Activated CD4-positive, alpha-beta T cell treated with anti-CD3 and anti-CD28 coated beads for 36 hours (primary cell): ENCODE results near the gene ABCB9. TPM values are rescaled to one million over a fixed set of nuclear protein-coding genes. Genes with fewer than 3 reads are reported as not detected.
A peak's percentile ranks its signal among the peaks of the same experiment; 100 is the strongest.

Source experiments
- ATAC-seq: fragments of 200-7000 bp; cut with Tn5 transposase; one replicate; pipeline ENCODE4 v1.10.0; 2021; ENCODE audit warnings: mild to moderate bottlenecking, moderate library complexity
- CTCF ChIA-PET: fragments of 350-600 bp; sonication (Branson Sonifier 250); formaldehyde crosslinking; loops from one replicate; lab custom pipeline; 2021; ENCODE audit warnings: antibody characterized with exemption; lab: Charles Lee
- POLR2A ChIA-PET: fragments of 350-600 bp; sonication (Branson Sonifier 250); formaldehyde crosslinking; loops from one replicate; lab custom pipeline; 2021; ENCODE audit warnings: antibody characterized with exemption, inconsistent platforms; lab: Charles Lee
- DNase-seq: peaks from one replicate; pipeline ENCODE4 v3.0.0-alpha.2; 2020
- H3K27ac Mint-ChIP-seq: one replicate; pipeline ENCODE4 v1.8.0; 2021; ENCODE audit warnings: mixed read lengths
- H3K27me3 Mint-ChIP-seq: one replicate; pipeline ENCODE4 v1.8.0; 2021; ENCODE audit warnings: mixed read lengths
- H3K36me3 Mint-ChIP-seq: one replicate; pipeline ENCODE4 v1.8.0; 2021; ENCODE audit warnings: low read depth, mixed read lengths
- H3K4me1 Mint-ChIP-seq: one replicate; pipeline ENCODE4 v1.8.0; 2021; ENCODE audit warnings: mixed read lengths
- H3K4me3 Mint-ChIP-seq: one replicate; pipeline ENCODE4 v1.8.0; 2021; ENCODE audit warnings: mild to moderate bottlenecking, moderate library complexity, mixed read lengths
- H3K9me3 Mint-ChIP-seq: one replicate; pipeline ENCODE4 v1.8.0; 2021; ENCODE audit warnings: low read depth, mixed read lengths
- intact Hi-C, 2 experiments: fragments of 100-400 bp; cut with DNase I in 1 of 2; cut with micrococcal nuclease in 1 of 2; formaldehyde crosslinking; loops; one replicate each; pipeline versions ENCODE4 v1.14.2 to v1.15.1; 2022 to 2024; cut with DNase I, micrococcal nuclease
- total RNA-seq, 2 experiments: library from RNA; stranded (reverse); gene quantifications; one replicate each; pipeline ENCODE4 v1.2.3, GENCODE V29; 2021

Gene ABCB9
- total RNA-seq, 2 experiments from 2014 or later = 3.8 to 6.3 TPM

DNA sequence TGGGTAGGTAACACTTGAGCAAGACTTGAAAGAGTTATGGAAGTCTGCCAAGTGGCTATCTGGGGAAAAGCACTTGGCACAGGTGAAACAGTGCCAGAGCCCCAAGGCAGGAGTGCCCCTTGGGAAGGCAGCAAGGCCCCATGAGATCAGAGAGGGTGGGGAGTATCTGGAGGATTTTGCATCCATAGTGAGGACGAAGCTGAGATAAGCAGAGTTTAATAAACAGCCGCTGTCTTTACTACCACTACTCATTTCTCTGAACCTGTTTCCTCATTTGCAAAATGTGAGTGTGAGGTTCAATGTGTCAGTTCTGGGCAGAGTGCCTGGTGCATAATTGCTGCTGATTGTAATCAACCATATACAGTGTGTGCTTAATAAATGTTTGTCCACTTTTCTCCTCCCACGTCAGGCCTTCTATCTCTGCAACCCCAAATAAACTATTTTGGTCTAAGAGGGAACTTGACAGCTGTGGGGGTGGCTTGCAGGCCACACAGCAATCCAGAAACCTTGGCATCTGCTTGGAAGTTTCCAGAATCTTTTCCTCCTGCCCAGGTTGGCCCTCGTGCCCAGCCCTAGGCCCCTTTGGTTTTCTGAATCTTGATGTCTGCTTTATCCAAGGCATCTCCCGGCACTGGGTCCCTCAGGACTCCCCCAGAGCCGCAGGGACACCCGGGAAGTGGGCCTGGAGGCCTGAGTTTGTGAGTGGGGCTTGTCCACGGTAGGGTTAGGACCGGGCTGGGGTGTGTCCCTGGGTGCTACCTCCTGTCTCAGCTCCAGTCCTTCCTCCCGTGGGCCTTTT, 4.5 kb downstream of the ABCB9 start:
- CTCF ChIA-PET = interaction anchor here (1.8 kb wide), 1 partner anchor 101 kb away, joined by 4 read pairs; no protein-coding TSS in a partner anchor
- H3K36me3 Mint-ChIP-seq = peaks cover 2% of the 10 kb centered on the region
- no peaks in the 10 kb centered on the region for H3K27me3 Mint-ChIP-seq
- no peak for ATAC-seq
- H3K4me1 Mint-ChIP-seq = peaks cover under 1% of the 10 kb centered on the region
- intact Hi-C loops = no loop called here
- H3K9me3 Mint-ChIP-seq = no peaks in the 10 kb centered on the region
- POLR2A ChIA-PET = no interaction called here
- H3K4me3 Mint-ChIP-seq = no peak overlapping the region
- no peak for DNase-seq
- no peak overlapping the region for H3K27ac Mint-ChIP-seq

GRCh38 chr12:122960193-122960569, 6.1 kb downstream of the ABCB9 start:
- ChIA-PET CTCF (no interaction called here), POLR2A (no interaction called here)
- intact Hi-C loops = no loop called here
- H3K9me3 Mint-ChIP-seq = no peaks in the 10 kb centered on the region
- no peak for ATAC-seq
- no peak for DNase-seq
- H3K4me1 Mint-ChIP-seq = no peaks in the 10 kb centered on the region
- H3K27me3 Mint-ChIP-seq = no peaks in the 10 kb centered on the region
- H3K27ac Mint-ChIP-seq = no peak overlapping the region
- peaks cover 2% of the 10 kb centered on the region for H3K36me3 Mint-ChIP-seq
- H3K4me3 Mint-ChIP-seq = no peak overlapping the region

- no peaks in the 10 kb centered on the region for H3K4me1 Mint-ChIP-seq
- H3K9me3 Mint-ChIP-seq = no peaks in the 10 kb centered on the region
- no peak for ATAC-seq
- no peak for DNase-seq
- no peak overlapping the region for H3K4me3 Mint-ChIP-seq
- H3K27ac Mint-ChIP-seq = no peak overlapping the region
- ChIA-PET POLR2A (no interaction called here), CTCF (no interaction called here)
- no peaks in the 10 kb centered on the region for H3K27me3 Mint-ChIP-seq
- intact Hi-C loops = no loop called here
- H3K36me3 Mint-ChIP-seq = peaks cover 2% of the 10 kb centered on the region
Measured at GRCh38 chr12:122959566-122960192, 6.6 kb downstream of the ABCB9 start.

DNA sequence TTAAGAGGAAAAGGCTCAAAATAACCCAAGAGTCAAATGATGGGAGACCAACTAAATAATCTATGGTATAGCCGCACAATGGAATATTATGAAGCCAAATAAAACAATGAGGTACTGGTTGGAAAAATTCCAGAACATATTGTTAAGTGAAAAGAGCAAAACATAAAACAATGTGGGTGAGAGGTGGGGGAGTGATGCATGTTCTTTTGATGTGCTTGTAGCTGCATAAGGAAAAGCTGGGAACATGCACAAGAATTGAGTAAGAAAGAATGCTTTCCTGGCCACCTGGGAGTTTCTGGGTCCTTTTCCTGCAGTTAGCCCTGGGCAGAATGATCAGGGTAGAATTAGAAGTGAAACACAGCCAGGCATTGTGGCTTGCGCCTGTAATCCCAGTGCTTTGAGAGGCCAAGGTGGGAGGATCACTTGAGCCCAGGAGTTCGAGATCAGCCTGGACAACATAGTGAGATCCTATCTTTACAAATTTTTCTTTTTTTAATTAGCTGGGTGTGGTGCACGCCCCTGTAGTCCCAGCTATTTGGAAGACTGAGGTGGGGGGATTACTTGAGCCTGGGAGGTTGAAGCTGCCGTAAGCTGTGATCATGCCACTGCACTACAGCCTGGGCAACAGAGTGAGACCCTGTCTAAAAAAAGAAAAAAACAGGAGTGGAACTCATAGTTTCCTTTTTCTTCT, 7.9 kb downstream of the ABCB9 start:
- ATAC-seq (no peak), DNase-seq (no peak)
- ChIA-PET POLR2A (no interaction called here), CTCF (interaction anchor here (1.0 kb wide), 1 partner anchor 62 kb away, joined by 4 read pairs; the partner anchor contains the start of gene VPS37B)
- H3K36me3 Mint-ChIP-seq = peaks cover 2% of the 10 kb centered on the region
- no peaks in the 10 kb centered on the region for H3K4me1 Mint-ChIP-seq
- H3K4me3 Mint-ChIP-seq = no peak overlapping the region
- no peak overlapping the region for H3K27ac Mint-ChIP-seq
- H3K9me3 Mint-ChIP-seq = no peaks in the 10 kb centered on the region
- intact Hi-C loops = no loop called here
- H3K27me3 Mint-ChIP-seq = no peaks in the 10 kb centered on the region

- ChIA-PET POLR2A (no interaction called here), CTCF (interaction anchor here (0.5 to 5.7 kb wide), 7 partner anchors 26 to 299 kb away, joined by 3 to 76 read pairs (median 3); no protein-coding TSS in a partner anchor)
- ATAC-seq (no peak), DNase-seq (no peak)
- H3K27ac Mint-ChIP-seq = no peak overlapping the region
- intact Hi-C loops = no loop called here
- no peaks in the 10 kb centered on the region for H3K9me3 Mint-ChIP-seq
- no peak overlapping the region for H3K4me3 Mint-ChIP-seq
- peaks cover 2% of the 10 kb centered on the region for H3K36me3 Mint-ChIP-seq
- H3K27me3 Mint-ChIP-seq = no peaks in the 10 kb centered on the region
- H3K4me1 Mint-ChIP-seq = peaks cover 2% of the 10 kb centered on the region
Measured at GRCh38 chr12:122956035-122956434, 10.2 kb downstream of the ABCB9 start.

DNA sequence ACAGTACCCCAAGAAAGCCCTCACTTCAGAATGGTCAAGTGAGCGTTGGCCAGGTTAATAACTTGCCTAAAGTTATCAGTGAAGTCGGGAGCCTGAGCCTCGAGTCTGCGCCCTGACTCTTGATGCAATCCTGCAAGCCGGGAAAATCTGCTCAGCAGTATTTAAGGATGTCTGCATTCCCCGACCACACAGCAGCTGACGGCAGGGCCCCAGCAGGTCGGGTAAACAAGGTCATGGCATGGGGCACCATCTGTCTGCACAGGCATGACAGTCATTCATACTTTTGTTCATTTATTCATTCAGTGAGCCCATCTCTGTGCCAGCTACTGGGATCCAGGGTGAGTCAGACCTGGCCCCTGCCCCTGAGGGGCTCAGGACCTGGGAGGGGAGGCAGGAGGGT, 11.1 kb downstream of the ABCB9 start:
- POLR2A ChIA-PET = no interaction called here
- no peak for ATAC-seq

GRCh38 chr12:122951979-122952892, 14.0 kb downstream of the ABCB9 start:
- ATAC-seq = peak; percentile 97
- H3K9me3 Mint-ChIP-seq = no peaks in the 10 kb centered on the region
- no peak overlapping the region for H3K4me3 Mint-ChIP-seq
- peaks cover 2% of the 10 kb centered on the region for H3K36me3 Mint-ChIP-seq
- ChIA-PET CTCF (interaction anchor here (0.6 to 5.7 kb wide), 13 partner anchors 11 to 680 kb away, joined by 3 to 76 read pairs (median 4); no protein-coding TSS in a partner anchor), POLR2A (interaction anchor here (0.7 kb wide), 1 partner anchor 81 kb away, joined by 3 read pairs; no protein-coding TSS in a partner anchor)
- no peak overlapping the region for H3K27ac Mint-ChIP-seq
- H3K27me3 Mint-ChIP-seq = no peaks in the 10 kb centered on the region
- H3K4me1 Mint-ChIP-seq = peaks cover 4% of the 10 kb centered on the region
- peak; percentile 85 for DNase-seq
- intact Hi-C loops = loop anchor here (1.0 to 2.0 kb wide), 5 partner anchors 54 to 159 kb away; no protein-coding TSS in a partner anchor

More for the DNA sequence above, 11.1 kb downstream of the ABCB9 start:
- H3K4me3 Mint-ChIP-seq = no peak overlapping the region
- no peaks in the 10 kb centered on the region for H3K27me3 Mint-ChIP-seq
- intact Hi-C loops = no loop called here
- H3K4me1 Mint-ChIP-seq = peaks cover 2% of the 10 kb centered on the region
- H3K36me3 Mint-ChIP-seq = peaks cover 2% of the 10 kb centered on the region
- CTCF ChIA-PET = interaction anchor here (0.5 to 5.7 kb wide), 8 partner anchors 9 to 298 kb away, joined by 3 to 76 read pairs (median 4); no protein-coding TSS in a partner anchor
- no peak overlapping the region for H3K27ac Mint-ChIP-seq
- no peak for DNase-seq
- no peaks in the 10 kb centered on the region for H3K9me3 Mint-ChIP-seq

DNA sequence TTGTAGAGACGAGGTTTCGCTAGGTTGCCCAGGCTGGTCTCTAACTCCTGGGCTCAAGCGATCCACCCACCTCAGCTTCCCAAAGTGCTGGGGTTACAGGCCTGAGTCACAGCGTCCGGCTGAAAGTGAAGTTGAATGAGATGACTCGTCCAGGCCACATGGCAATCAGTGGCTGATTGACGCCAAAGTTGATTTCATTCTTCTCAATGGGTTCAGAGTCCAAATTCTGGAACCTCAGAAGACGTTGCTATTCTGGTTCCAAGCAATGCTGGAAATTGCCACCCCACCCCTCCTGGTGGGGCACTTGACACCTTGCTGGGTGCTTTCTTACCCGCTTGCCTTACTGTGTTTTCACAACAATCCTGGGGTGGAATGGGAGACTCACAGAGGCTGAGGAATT, 14.9 kb downstream of the ABCB9 start:
- intact Hi-C loops = loop anchor here in 1 of 2 experiments (1.0 kb wide), 1 partner anchor 53 kb away; no protein-coding TSS in a partner anchor
- CTCF ChIA-PET = interaction anchor here (0.6 to 5.7 kb wide), 5 partner anchors 71 to 679 kb away, joined by 4 to 76 read pairs (median 10); no protein-coding TSS in a partner anchor
- H3K4me3 Mint-ChIP-seq = no peak overlapping the region
- DNase-seq (no peak), ATAC-seq (no peak)
- POLR2A ChIA-PET = no interaction called here
- H3K27me3 Mint-ChIP-seq = no peaks in the 10 kb centered on the region
- H3K27ac Mint-ChIP-seq = no peak overlapping the region
- no peaks in the 10 kb centered on the region for H3K9me3 Mint-ChIP-seq
- H3K36me3 Mint-ChIP-seq = peaks cover 2% of the 10 kb centered on the region
- H3K4me1 Mint-ChIP-seq = peaks cover 13% of the 10 kb centered on the region

- Mint-ChIP-seq H3K36me3 (peaks cover 2% of the 10 kb centered on the region), H3K27ac (no peak overlapping the region), H3K9me3 (no peaks in the 10 kb centered on the region), H3K4me1 (peaks cover 17% of the 10 kb centered on the region), H3K4me3 (no peak overlapping the region), H3K27me3 (no peaks in the 10 kb centered on the region)
- ChIA-PET POLR2A (no interaction called here), CTCF (interaction anchor here (0.6 to 1.9 kb wide), 4 partner anchors 70 to 821 kb away, joined by 3 to 7 read pairs (median 4); no protein-coding TSS in a partner anchor)
- intact Hi-C loops = no loop called here
- DNase-seq = no peak
- no peak for ATAC-seq
Measured at GRCh38 chr12:122949816-122950675, 16.2 kb downstream of the ABCB9 start.

DNA sequence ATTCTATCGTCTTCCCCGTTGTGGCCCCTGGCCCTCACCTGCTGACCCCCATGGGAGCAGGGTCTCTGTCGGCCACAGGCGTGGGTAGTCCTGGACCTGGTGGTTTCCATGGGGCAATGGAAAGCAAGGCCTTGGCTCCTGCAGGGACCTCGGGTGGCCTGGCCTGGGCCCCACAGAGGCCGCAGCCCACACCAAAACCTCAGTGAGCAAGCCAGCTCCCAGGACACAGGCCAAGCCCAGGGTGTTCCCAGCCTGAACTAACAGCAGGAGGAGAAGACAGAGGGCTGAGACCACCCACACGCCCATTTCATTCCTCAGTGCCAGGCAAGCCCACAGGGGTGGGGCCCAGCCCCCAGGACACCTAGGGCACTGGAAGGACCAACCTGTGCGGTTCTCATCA, 16.9 kb downstream of the ABCB9 start:
- Mint-ChIP-seq H3K4me1 (peaks cover 17% of the 10 kb centered on the region), H3K4me3 (no peak overlapping the region), H3K36me3 (peaks cover 2% of the 10 kb centered on the region), H3K9me3 (no peaks in the 10 kb centered on the region), H3K27me3 (no peaks in the 10 kb centered on the region), H3K27ac (no peak overlapping the region)
- intact Hi-C loops = no loop called here
- POLR2A ChIA-PET = no interaction called here
- DNase-seq = no peak
- CTCF ChIA-PET = interaction anchor here (0.6 to 0.9 kb wide), 2 partner anchors 68 to 80 kb away, joined by 3 read pairs; no protein-coding TSS in a partner anchor
- ATAC-seq = no peak
